NCI-H1417 treated with DMSO at 0.1 percent for 48 hours (cell line): Measurements from ENCODE around the gene TEX261.
"Not testable (repeated sequence)": the region's sequence is repeated elsewhere in the genome, so short reads cannot be mapped to it uniquely, and the experiment has no call there.

ENCODE experiments used
- DNase-seq: peaks from one replicate; lab custom pipeline; 2025; lab: John Stamatoyannopoulos, UW

TEX261 gene

GRCh38 chr2:71000780-71001591, 6.3 kb upstream of the TEX261 start:
- DNase-seq, result peak; percentile 9

- not testable (repeated sequence) for DNase-seq
These were observed 5.3 kb upstream of the TEX261 start for GRCh38 chr2:70999931-71000330.

GRCh38 chr2:70999362-70999761, 4.7 kb upstream of the TEX261 start:
- DNase-seq, result no peak

- DNase-seq, result not testable (repeated sequence)
These were observed 4.2 kb upstream of the TEX261 start for GRCh38 chr2:70998885-70999284.

GRCh38 chr2:70995426-70995729, 705 bp upstream of the TEX261 start:
- peak; percentile 46 for DNase-seq

GRCh38 chr2:70994009-70994698, 519 bp downstream of the TEX261 start:
- DNase-seq, result no peak

- no peak for DNase-seq
These were observed 1.5 kb downstream of the TEX261 start for GRCh38 chr2:70992945-70993853.

GRCh38 chr2:70991742-70992141, 2.9 kb downstream of the TEX261 start:
- DNase-seq, result no peak

- DNase-seq, result no peak
These were observed 3.5 kb downstream of the TEX261 start for GRCh38 chr2:70991142-70991541.

GRCh38 chr2:70990216-70990615, 4.5 kb downstream of the TEX261 start:
- no peak for DNase-seq

GRCh38 chr2:70988726-70989648, 5.7 kb downstream of the TEX261 start:
- no peak for DNase-seq

GRCh38 chr2:70988151-70988550, 6.5 kb downstream of the TEX261 start:
- DNase-seq, result no peak

- DNase-seq, result no peak
These were observed 7.3 kb downstream of the TEX261 start for GRCh38 chr2:70987386-70987785.

- no peak for DNase-seq
These were observed 8.0 kb downstream of the TEX261 start for GRCh38 chr2:70986499-70987189.

GRCh38 chr2:70985956-70986355, 8.7 kb downstream of the TEX261 start:
- no peak for DNase-seq

GRCh38 chr2:70985283-70985688, 9.4 kb downstream of the TEX261 start:
- no peak for DNase-seq

GRCh38 chr2:70984576-70985282, 9.9 kb downstream of the TEX261 start:
- no peak for DNase-seq

- no peak for DNase-seq
These were observed 10.5 kb downstream of the TEX261 start for GRCh38 chr2:70984228-70984575.

- no peak for DNase-seq
These were observed 11.0 kb downstream of the TEX261 start for GRCh38 chr2:70983506-70984227.

GRCh38 chr2:70982971-70983370, 11.7 kb downstream of the TEX261 start:
- no peak for DNase-seq
